Measurements from ENCODE around the gene CERS1.

DNA sequence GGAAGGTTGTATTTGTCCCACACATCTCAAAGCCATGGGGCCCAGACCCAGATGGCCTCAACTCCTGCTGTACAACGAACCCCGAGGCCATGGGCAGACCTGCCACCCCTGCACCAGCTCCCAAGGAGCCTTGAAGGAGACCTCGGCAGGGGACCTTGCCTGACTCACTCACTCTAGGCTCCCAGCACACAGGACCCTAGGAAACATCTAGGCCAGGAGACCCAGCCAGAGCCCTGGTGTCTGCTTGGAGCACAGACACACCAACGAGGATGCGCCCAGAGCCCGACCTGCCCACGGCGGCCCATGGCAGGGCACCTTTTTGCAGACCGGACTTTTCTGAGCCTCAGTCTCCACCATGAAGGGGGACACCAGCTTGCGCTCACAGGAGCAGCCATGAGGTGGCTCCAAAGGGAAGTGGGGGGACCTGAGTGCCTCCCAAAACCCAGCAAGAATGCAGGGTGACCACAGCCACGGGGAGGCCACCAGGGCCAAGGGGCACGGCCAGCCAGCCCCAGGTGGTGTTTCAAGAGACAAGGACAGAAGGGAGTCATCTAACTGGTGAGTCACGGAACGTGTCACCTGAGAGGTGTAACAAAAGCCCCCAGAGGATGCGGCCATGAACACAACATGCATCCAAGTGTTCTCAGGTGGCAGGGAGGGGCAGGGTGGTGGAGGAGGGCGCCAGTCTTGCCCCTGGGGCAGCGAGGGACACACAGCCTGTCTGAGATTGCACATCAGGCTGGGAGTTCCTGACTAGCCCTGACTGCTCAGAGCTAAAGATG is 4.9 kb upstream of the CERS1 start:
- TF ChIP-seq, protein P1, sequence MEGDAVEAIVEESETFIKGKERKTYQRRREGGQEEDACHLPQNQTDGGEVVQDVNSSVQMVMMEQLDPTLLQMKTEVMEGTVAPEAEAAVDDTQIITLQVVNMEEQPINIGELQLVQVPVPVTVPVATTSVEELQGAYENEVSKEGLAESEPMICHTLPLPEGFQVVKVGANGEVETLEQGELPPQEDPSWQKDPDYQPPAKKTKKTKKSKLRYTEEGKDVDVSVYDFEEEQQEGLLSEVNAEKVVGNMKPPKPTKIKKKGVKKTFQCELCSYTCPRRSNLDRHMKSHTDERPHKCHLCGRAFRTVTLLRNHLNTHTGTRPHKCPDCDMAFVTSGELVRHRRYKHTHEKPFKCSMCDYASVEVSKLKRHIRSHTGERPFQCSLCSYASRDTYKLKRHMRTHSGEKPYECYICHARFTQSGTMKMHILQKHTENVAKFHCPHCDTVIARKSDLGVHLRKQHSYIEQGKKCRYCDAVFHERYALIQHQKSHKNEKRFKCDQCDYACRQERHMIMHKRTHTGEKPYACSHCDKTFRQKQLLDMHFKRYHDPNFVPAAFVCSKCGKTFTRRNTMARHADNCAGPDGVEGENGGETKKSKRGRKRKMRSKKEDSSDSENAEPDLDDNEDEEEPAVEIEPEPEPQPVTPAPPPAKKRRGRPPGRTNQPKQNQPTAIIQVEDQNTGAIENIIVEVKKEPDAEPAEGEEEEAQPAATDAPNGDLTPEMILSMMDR (conservative IDR thresholded peaks at IDR 0.05; ENCODE audit: low read length): no peak
- TF ChIP-seq EZH2phosphoT487 (IDR thresholded peaks at IDR 0.05; ENCODE audit: borderline replicate concordance): no peak
